DMS 273 (cell line): ENCODE data around the gene PROCA1.
"Not testable (repeated sequence)": the region's sequence is repeated elsewhere in the genome, so short reads cannot be mapped to it uniquely, and the experiment has no call there.

ENCODE experiments used
- DNase-seq: peaks from one replicate; lab custom pipeline; 2025; ENCODE audit not compliant: unreplicated experiment; lab: John Stamatoyannopoulos, UW

Gene PROCA1

GRCh38 chr17:28675980-28676379, 35.7 kb downstream of the PROCA1 start:
- DNase-seq: peak; percentile 15

GRCh38 chr17:28675490-28675889, 36.2 kb downstream of the PROCA1 start:
- no peak for DNase-seq

- no peak for DNase-seq
Measured at GRCh38 chr17:28669918-28670317, 41.8 kb downstream of the PROCA1 start.

- peak; percentile 51 for DNase-seq
Measured at GRCh38 chr17:28667870-28668269, 43.8 kb downstream of the PROCA1 start.

- DNase-seq: no peak
Measured at GRCh38 chr17:28665994-28666393, 45.7 kb downstream of the PROCA1 start.

- no peak for DNase-seq
Measured at GRCh38 chr17:28663723-28664122, 48.0 kb downstream of the PROCA1 start.

GRCh38 chr17:28662527-28662829, 49.2 kb downstream of the PROCA1 start:
- no peak for DNase-seq

GRCh38 chr17:28661635-28662526, 49.8 kb downstream of the PROCA1 start, which contains the start of the genes SDF2 and SUPT6H:
TSS of gene SDF2 (minus strand) at chr17:28661906. CDS start at chr17:28661876, 30 bp downstream.
TSS of gene SUPT6H (plus strand) at chr17:28662205. CDS start at chr17:28673402, 11,197 bp downstream.
- peak; percentile 96 for DNase-seq

GRCh38 chr17:28659497-28659881, 52.2 kb downstream of the PROCA1 start:
- DNase-seq: not testable (repeated sequence)

GRCh38 chr17:28658766-28659496, 52.8 kb downstream of the PROCA1 start:
- DNase-seq: not testable (repeated sequence)

- DNase-seq: not testable (repeated sequence)
Measured at GRCh38 chr17:28658342-28658741, 53.3 kb downstream of the PROCA1 start.

- DNase-seq: no peak
Measured at GRCh38 chr17:28657756-28658155, 53.9 kb downstream of the PROCA1 start.

- DNase-seq: no peak
Measured at GRCh38 chr17:28655160-28655559, 56.5 kb downstream of the PROCA1 start.
